HepG2 (cell line): Measurements from ENCODE around the gene CCM2. TPM values are rescaled to one million over a fixed set of nuclear protein-coding genes. Genes with fewer than 3 reads are reported as not detected.

Experiments
- ATAC-seq: fragments of 200-7000 bp; cut with Tn5 transposase; 3 replicates; pipeline ENCODE4 v1.9.1; 2020; ENCODE audit warnings: mild to moderate bottlenecking, moderate library complexity
- BruUV-seq: library from RNA; stranded (reverse); fragments of 400-500 nt; replicated peaks from 2 replicates; lab custom pipeline; 2021; lab: Mats Ljungman, UMichigan
- CTCF ChIA-PET: fragments of 300-600 bp; formaldehyde crosslinking; extraction: SDS; loops from one replicate; lab custom pipeline; 2021; ENCODE audit warnings: low total read pairs, inconsistent platforms, low intra/inter-chr PET ratio; lab: Yijun Ruan, JAX
- POLR2A ChIA-PET: fragments of 350-600 bp; sonication (Branson Sonifier 250); formaldehyde crosslinking; loops from one replicate; lab custom pipeline; 2020; ENCODE audit warnings: antibody characterized with exemption, inconsistent platforms; lab: Yijun Ruan, JAX
- DNase-seq: peaks from one replicate; pipeline ENCODE4 v3.0.0-alpha.2; 2015; ENCODE audit warnings: low spot score
- FAIRE-seq: peaks from 3 replicates; lab custom pipeline; 2011; peaks lifted over from hg19 to GRCh38; lab: Jason Lieb, UNC
- H2AFZ ChIP-seq: one replicate; pipeline ENCODE4 v1.6.1; 2011; ENCODE audit warnings: low read length, inconsistent platforms
- H3K27ac ChIP-seq: fragments of 300-600 bp; 3 replicates; pipeline ENCODE4 v1.8.0; 2011; ENCODE audit warnings: mixed run types, mild to moderate bottlenecking, mixed read lengths, low read length, inconsistent platforms; ENCODE audit not compliant: insufficient read depth; ENCODE audit errors: extremely low read length
- H3K27me3 ChIP-seq, 2 experiments: fragments of 200-600 bp in 1 of 2; 2 replicates in 1 of 2; 3 replicates in 1 of 2; pipeline versions ENCODE4 v1.6.0 to v1.8.0; 2011; ENCODE audit warnings: low read length in 2 of 2, mild to moderate bottlenecking in 2 of 2, moderate library complexity in 2 of 2, inconsistent platforms in 1 of 2; ENCODE audit not compliant: insufficient read depth in 2 of 2, control insufficient read depth in 1 of 2
- H3K36me3 ChIP-seq, 2 experiments: fragments of 200-600 bp in 1 of 2; replicated peaks in 1 of 2; 2 replicates in 1 of 2; 3 replicates in 1 of 2; pipeline versions ENCODE4 v1.5.1 to v1.8.0; 2011; ENCODE audit warnings: low read length in 2 of 2, inconsistent platforms in 1 of 2; ENCODE audit not compliant: insufficient read depth in 2 of 2, control insufficient read depth in 1 of 2
- H3K4me1 ChIP-seq: 2 replicates; pipeline ENCODE4 v1.5.1; 2012; ENCODE audit warnings: low read length, inconsistent platforms; ENCODE audit not compliant: insufficient read depth
- H3K4me2 ChIP-seq: 2 replicates; pipeline ENCODE4 v1.6.0; 2011; ENCODE audit warnings: low read depth, low read length, inconsistent platforms
- H3K4me3 ChIP-seq, 3 experiments: fragments of 200-600 bp in 1 of 3; sonication (generic), shearing (Covaris generic) in 1 of 3; replicated peaks in 1 of 3; 2 replicates each; pipeline ENCODE4 v1.5.1; 2011 to 2016; ENCODE audit warnings: low read length in 3 of 3, inconsistent platforms in 2 of 3, low read depth in 2 of 3, mild to moderate bottlenecking in 2 of 3, control low read depth in 1 of 3, mixed read lengths in 1 of 3; ENCODE audit not compliant: insufficient read depth in 1 of 3
- H3K79me2 ChIP-seq: one replicate; pipeline ENCODE4 v1.6.1; 2011; ENCODE audit warnings: low read length, inconsistent platforms; ENCODE audit not compliant: insufficient read depth
- H3K9ac ChIP-seq: 2 replicates; pipeline ENCODE4 v1.6.0; 2011; ENCODE audit warnings: mild to moderate bottlenecking, low read depth, low read length, inconsistent platforms; ENCODE audit not compliant: insufficient read depth
- H3K9me3 ChIP-seq: 2 replicates; pipeline ENCODE4 v1.5.1; 2012; ENCODE audit warnings: mild to moderate bottlenecking, low read length
- H4K20me1 ChIP-seq: 2 replicates; pipeline ENCODE4 v1.6.0; 2011; ENCODE audit warnings: inconsistent platforms, mild to moderate bottlenecking, low read length, moderate library complexity; ENCODE audit not compliant: insufficient read depth
- CSRNP2 ChIP-seq: sonication (generic); formaldehyde crosslinking; conservative IDR thresholded peaks from 2 replicates; pipeline ENCODE4 v1.8.0; 2022; ENCODE audit warnings: low read depth, missing genetic modification reagents
- CTCF ChIP-seq: sonication (generic); formaldehyde crosslinking; IDR thresholded peaks from 2 replicates; pipeline ENCODE4 v1.5.0; 2020; ENCODE audit warnings: mild to moderate bottlenecking, missing genetic modification reagents, moderate library complexity
- DRAP1 ChIP-seq: IDR thresholded peaks from 2 replicates; pipeline ENCODE4 v1.6.1; 2016; ENCODE audit warnings: missing genetic modification reagents, missing compliant biosample characterization
- EEA1 ChIP-seq: sonication (generic); formaldehyde crosslinking; IDR thresholded peaks from 2 replicates; pipeline ENCODE4 v1.5.1; 2020; ENCODE audit warnings: mild to moderate bottlenecking, missing genetic modification reagents, borderline replicate concordance
- STAG1 ChIP-seq: sonication (generic); formaldehyde crosslinking; IDR thresholded peaks from 2 replicates; pipeline ENCODE4 v1.4.0; 2020; ENCODE audit warnings: missing genetic modification reagents
- ZBTB33 ChIP-seq: sonication (generic); formaldehyde crosslinking; IDR thresholded peaks from 2 replicates; pipeline ENCODE4 v1.4.0; 2020; ENCODE audit warnings: missing genetic modification reagents
- WGBS: methylation state at CpG from one replicate; pipeline ENCODE4 v1.1.6; 2017; ENCODE audit warnings: low lambda C conversion rate; 5-methylcytosine and 5-hydroxymethylcytosine counted together
- in situ Hi-C: cut with HindIII; loops from 2 replicates; pipeline ENCODE4 v1.10.0; 2017; ENCODE audit warnings: low pct_unique_long_range_greater_than_20kb; ENCODE audit not compliant: extremely low pct_ligation_motif_present
- intact Hi-C: fragments of 100-400 bp; cut with micrococcal nuclease; formaldehyde crosslinking; loops from one replicate; pipeline ENCODE4 v1.10.0; 2022; ENCODE audit not compliant: unreplicated experiment
- polyA plus RNA-seq, 8 experiments: library from polyadenylated mRNA; depleted of rRNA in 3 of 8; stranded (reverse) in 7 of 8; unstranded in 1 of 8; fragments of >200 nt; fragmentation: Illumina TruSeq in 4 of 8; extraction: Trizol in 4 of 8; gene quantifications; 2 replicates each; pipeline versions ENCODE4 v1.2.1 to v1.2.3, GENCODE V29; 2011 to 2016; ENCODE audit warnings: low read depth in 4 of 8, missing spikeins in 1 of 8, mixed read lengths in 1 of 8; ENCODE audit not compliant: insufficient read depth in 1 of 8
- total RNA-seq, 5 experiments: library from RNA; depleted of rRNA; stranded (reverse); fragments of >200 nt; fragmentation: Illumina TruSeq; extraction: Trizol; gene quantifications; 2 replicates each; pipeline ENCODE4 v1.2.3, GENCODE V29; 2016; ENCODE audit warnings: low read depth in 1 of 5

Gene CCM2
- total and polyA plus RNA-seq, 2 of the 13 experiments (the other 11 are each of a cell fraction or from before 2014, with no cell fraction given), result 13.7 to 15.8 TPM

DNA sequence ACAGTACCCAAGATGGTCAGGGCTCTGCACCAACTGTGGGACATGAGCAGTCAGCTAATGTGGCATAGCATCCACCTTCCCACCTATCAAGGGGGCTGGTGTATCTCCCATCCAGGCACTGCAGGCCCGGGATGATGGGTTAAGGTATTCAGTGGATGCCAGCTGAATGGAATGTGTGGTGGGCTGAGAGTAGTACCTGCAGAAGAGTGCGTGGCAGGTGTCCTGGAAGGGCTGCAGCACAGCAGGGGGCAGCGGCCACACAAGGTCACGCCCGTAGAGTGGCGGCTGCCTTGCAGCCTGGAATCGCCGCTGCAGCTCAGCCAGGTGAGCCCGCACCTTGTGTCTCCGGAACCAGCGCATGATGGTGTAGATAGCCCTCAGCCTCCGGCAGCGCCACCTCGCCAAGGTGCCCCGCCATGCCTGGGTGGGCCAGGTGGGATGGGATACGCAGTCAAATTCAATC, 34.5 kb upstream of the CCM2 start:
- H2AFZ ChIP-seq, result no peak overlapping the region
- CTCF ChIA-PET, result interaction anchor here (5.0 kb wide), 1 partner anchor 170 kb away, joined by 35 read pairs; no protein-coding TSS in a partner anchor
- intact Hi-C loops (no loop called here), in situ Hi-C loops (loop anchor here (5.0 to 25.0 kb wide), 2 partner anchors 172 to 297 kb away; no protein-coding TSS in a partner anchor)
- H3K4me1 ChIP-seq, result peaks cover 36% of the 10 kb centered on the region
- no peaks in the 10 kb centered on the region for H4K20me1 ChIP-seq
- H3K4me2 ChIP-seq, result no peak overlapping the region; the same call in 1 of the 2 replicates
- no peak for FAIRE-seq
- H3K9me3 ChIP-seq, result no peaks in the 10 kb centered on the region
- TF ChIP-seq DRAP1, result no peak
- TF ChIP-seq EEA1 (CRISPR knock-in tag), result no peak
- peak; percentile 17 for TF ChIP-seq STAG1
- peak; percentile 34; the same call in 1 of the 2 replicates for TF ChIP-seq CTCF (CRISPR knock-in tag)
- TF ChIP-seq ZBTB33 (CRISPR knock-in tag), result peak; percentile 21; the same call in 1 of the 2 replicates
- no peak for TF ChIP-seq CSRNP2 (CRISPR knock-in tag)
- TF ChIP-seq, all 625 proteins: peak for 3
- Histone ChIP-seq H3K27ac (no peak overlapping the region), H3K9ac (no peak overlapping the region), H3K4me3 (no peak overlapping the region), H3K79me2 (no peaks in the 10 kb centered on the region), H3K27me3 (0 out of 5 replicates have a peak, but pooled peaks cover 0 to 11% of the 10 kb centered on the region in 2 experiments), H3K36me3 (no peaks in the 10 kb centered on the region)
- BruUV-seq, result no TSS peak
- ATAC-seq (no peak), DNase-seq (no peak)
- POLR2A ChIA-PET, result no interaction called here
- WGBS, result 28% methylated on average over 4 of the region's 16 CpGs
